WERI-Rb-1 (cell line): ENCODE results near the gene XIRP2.
"Not testable (repeated sequence)": the region's sequence is repeated elsewhere in the genome, so short reads cannot be mapped to it uniquely, and the experiment has no call there.

Experiments used
- DNase-seq: peaks from one replicate; pipeline ENCODE4 v3.0.0-alpha.2; 2020
- H3K27ac ChIP-seq: fragments of 250-450 bp; sonication (Bioruptor Pico); 2 replicates; pipeline ENCODE4 v1.5.1; 2020; ENCODE audit warnings: mild to moderate bottlenecking, moderate library complexity
- H3K27me3 ChIP-seq: fragments of 250-450 bp; sonication (Bioruptor Pico); 2 replicates; pipeline ENCODE4 v1.5.1; 2021; ENCODE audit warnings: mild to moderate bottlenecking, low read depth, moderate library complexity; ENCODE audit not compliant: insufficient read depth, severe bottlenecking
- H3K36me3 ChIP-seq: fragments of 250-450 bp; sonication (Bioruptor Pico); 2 replicates; pipeline ENCODE4 v1.5.1; 2020; ENCODE audit warnings: mild to moderate bottlenecking, moderate library complexity
- H3K4me3 ChIP-seq: 2 replicates; pipeline ENCODE4 v1.5.1; 2011; ENCODE audit warnings: low read depth, mild to moderate bottlenecking, control low read depth, low read length
- H3K9me3 ChIP-seq: fragments of 250-450 bp; sonication (Bioruptor Pico); 2 replicates; pipeline ENCODE4 v1.5.1; 2021; ENCODE audit warnings: mild to moderate bottlenecking, moderate library complexity; ENCODE audit not compliant: severe bottlenecking
- TF ChIP-seq, protein P1 (sequence below): IDR thresholded peaks from 2 replicates; pipeline ENCODE4 v1.5.1; 2011; ENCODE audit warnings: low read depth, mild to moderate bottlenecking, control low read depth, inconsistent platforms, low read length

XIRP2 gene

DNA sequence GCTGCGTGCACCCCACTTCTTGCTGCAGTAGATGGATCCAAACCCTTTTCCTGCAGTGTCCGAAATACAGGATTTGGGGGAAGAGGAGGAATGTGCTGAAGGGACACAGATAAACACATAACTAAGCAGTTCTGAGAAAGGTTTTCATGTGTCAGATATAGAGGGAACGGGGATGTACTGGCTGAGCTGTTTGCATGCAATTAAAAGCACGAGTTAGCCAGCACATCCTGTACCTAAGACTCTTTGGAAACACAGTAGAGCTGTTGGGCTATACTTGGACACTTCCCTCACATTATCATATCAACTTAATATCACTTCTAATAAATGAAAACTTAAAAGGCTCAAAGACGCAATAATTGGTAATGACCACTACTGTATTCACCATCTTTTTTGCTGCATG lies 377.4 kb downstream of the XIRP2 start:
- peaks cover 7% of the 10 kb centered on the region for H3K9me3 ChIP-seq
- no peaks in the 10 kb centered on the region for H3K27me3 ChIP-seq
- H3K4me3 ChIP-seq, result no peak overlapping the region
- DNase-seq, result no peak
- H3K36me3 ChIP-seq, result no peaks in the 10 kb centered on the region
- H3K27ac ChIP-seq, result no peak overlapping the region
- TF ChIP-seq, protein P1, sequence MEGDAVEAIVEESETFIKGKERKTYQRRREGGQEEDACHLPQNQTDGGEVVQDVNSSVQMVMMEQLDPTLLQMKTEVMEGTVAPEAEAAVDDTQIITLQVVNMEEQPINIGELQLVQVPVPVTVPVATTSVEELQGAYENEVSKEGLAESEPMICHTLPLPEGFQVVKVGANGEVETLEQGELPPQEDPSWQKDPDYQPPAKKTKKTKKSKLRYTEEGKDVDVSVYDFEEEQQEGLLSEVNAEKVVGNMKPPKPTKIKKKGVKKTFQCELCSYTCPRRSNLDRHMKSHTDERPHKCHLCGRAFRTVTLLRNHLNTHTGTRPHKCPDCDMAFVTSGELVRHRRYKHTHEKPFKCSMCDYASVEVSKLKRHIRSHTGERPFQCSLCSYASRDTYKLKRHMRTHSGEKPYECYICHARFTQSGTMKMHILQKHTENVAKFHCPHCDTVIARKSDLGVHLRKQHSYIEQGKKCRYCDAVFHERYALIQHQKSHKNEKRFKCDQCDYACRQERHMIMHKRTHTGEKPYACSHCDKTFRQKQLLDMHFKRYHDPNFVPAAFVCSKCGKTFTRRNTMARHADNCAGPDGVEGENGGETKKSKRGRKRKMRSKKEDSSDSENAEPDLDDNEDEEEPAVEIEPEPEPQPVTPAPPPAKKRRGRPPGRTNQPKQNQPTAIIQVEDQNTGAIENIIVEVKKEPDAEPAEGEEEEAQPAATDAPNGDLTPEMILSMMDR, result no peak

DNA sequence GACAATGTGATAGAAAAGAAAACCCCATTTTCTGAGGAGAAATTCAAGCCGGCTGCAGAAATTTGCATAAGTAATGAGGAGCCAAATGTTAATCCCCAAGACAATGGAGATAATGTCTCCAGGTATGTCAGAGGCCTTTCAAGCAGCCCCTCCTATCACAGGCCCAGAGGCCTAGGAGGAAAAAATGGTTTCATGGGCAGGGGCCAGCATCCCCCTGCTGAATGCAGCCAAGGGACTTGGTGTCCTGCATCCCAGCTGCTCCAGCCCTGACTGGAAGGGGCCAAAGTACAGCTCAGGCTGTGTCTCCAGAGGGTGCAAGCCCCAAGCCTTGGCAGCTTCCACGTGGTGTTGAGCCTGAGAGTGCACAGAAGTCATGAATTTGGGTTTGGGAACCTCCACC lies 380.0 kb downstream of the XIRP2 start:
- not testable (repeated sequence) for H3K27me3 ChIP-seq, H3K9me3 ChIP-seq, H3K36me3 ChIP-seq, H3K27ac ChIP-seq, H3K4me3 ChIP-seq, DNase-seq

DNA sequence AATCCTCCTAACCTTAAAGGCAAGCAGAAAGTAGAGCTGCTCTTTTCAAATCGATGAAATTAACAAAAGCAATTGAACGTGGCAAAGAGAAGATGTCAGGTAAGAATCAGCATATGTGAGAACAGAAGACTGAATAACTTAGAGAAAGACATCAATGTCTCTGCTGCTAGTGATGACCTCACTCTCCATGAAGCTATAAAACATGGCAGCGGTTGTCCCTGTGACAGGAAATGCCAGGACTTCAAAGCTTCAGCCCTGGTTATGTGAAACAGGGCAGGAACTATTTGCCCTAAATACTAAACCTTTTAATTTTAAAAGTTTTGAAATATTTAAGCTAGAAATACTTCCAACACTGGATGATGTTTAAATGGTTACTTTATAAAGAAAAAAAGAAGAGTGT lies 383.7 kb downstream of the XIRP2 start:
- no peaks in the 10 kb centered on the region for H3K36me3 ChIP-seq
- H3K27ac ChIP-seq, result no peak overlapping the region
- H3K9me3 ChIP-seq, result peaks cover 7% of the 10 kb centered on the region
- TF ChIP-seq, protein P1, result no peak
- H3K4me3 ChIP-seq, result no peak overlapping the region
- no peak for DNase-seq
- H3K27me3 ChIP-seq, result no peaks in the 10 kb centered on the region

DNA sequence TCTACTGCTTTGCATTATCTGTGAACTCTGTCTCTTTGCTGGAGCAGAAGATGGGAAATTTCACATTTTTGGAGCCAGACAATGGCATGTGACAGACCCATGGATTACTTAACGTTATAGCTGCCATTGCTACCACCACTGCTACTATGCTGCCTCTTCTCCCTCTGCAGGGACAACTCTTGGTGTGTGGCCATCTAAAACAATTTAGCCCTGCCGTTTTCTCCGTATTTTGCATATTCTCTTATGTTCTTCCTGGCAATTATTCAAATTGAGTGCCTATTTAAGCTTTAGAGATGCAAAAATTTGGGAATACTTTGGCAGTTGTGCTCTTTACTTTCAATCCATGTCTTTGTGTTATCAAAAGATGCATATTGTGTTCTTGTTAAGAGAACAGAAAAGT lies 386.8 kb downstream of the XIRP2 start:
- no peaks in the 10 kb centered on the region for H3K36me3 ChIP-seq
- no peak overlapping the region for H3K27ac ChIP-seq
- no peak for DNase-seq
- no peaks in the 10 kb centered on the region for H3K27me3 ChIP-seq
- no peak overlapping the region for H3K4me3 ChIP-seq
- TF ChIP-seq, protein P1, result no peak
- no peaks in the 10 kb centered on the region for H3K9me3 ChIP-seq

DNA sequence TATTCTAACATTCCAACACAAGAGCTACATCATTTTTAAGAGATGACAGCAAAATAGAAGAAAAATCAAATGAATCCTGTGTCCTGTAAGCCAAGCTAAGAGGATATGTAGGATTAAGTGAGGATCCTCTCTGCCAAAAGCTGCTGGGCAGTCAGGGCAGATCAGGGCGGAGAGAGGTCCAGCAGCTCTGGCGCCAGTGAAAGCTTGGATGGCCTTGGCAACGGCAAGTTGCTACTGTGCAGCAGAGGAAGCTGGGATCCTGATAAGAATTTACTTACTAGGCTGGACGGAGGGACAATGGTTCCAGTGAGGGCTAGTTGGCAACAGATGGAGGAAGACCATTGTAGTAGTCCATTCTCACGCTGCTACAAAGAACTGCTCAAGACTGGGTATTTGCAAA lies 391.5 kb downstream of the XIRP2 start:
- Histone ChIP-seq H3K4me3 (no peak overlapping the region), H3K36me3 (no peaks in the 10 kb centered on the region), H3K27ac (peak overlapping the region; percentile 27; the same call in 1 of the 2 replicates), H3K9me3 (no peaks in the 10 kb centered on the region), H3K27me3 (no peaks in the 10 kb centered on the region)
- TF ChIP-seq, protein P1, result no peak
- DNase-seq, result peak; percentile 89

DNA sequence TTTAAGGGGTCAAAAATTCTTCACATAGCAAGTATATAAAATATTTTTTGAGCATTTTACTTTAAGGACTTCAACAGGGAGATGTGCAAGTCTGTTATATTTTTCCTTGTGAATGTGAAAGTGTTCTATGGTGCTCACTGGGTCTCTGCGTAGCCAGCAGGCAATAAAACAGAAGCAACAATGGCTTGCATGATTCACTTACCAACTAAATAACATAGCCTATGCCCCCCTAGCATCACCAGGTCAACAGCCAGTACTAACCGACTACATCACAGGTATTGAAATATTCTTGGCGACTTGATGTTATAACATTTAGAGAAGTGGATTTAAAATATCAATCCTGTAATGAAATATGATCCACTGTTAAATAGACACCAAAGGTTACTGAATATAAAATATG lies 398.9 kb downstream of the XIRP2 start:
- no peak overlapping the region for H3K4me3 ChIP-seq
- H3K27me3 ChIP-seq, result no peaks in the 10 kb centered on the region
- no peaks in the 10 kb centered on the region for H3K9me3 ChIP-seq
- no peaks in the 10 kb centered on the region for H3K36me3 ChIP-seq
- DNase-seq, result no peak
- TF ChIP-seq, protein P1, result no peak
- H3K27ac ChIP-seq, result no peak overlapping the region
